Right kidney (tissue), 1 donor: ENCODE results near the gene HERC3.

ENCODE experiments used
- DNase-seq: peaks from one replicate; pipeline ENCODE4 v3.0.0-alpha.2; 2016

Gene HERC3

GRCh38 chr4:88720451-88721428 is 128.5 kb downstream of the HERC3 start:
- DNase-seq = no peak

GRCh38 chr4:88722276-88722780 is 130.0 kb downstream of the HERC3 start:
- no peak for DNase-seq

- no peak for DNase-seq
Measured at GRCh38 chr4:88722828-88723227, 130.5 kb downstream of the HERC3 start.

GRCh38 chr4:88724406-88724805 is 132.1 kb downstream of the HERC3 start:
- no peak for DNase-seq

GRCh38 chr4:88725143-88725542 is 132.9 kb downstream of the HERC3 start:
- DNase-seq = no peak

- DNase-seq = no peak
Measured at GRCh38 chr4:88725986-88726385, 133.7 kb downstream of the HERC3 start.

- no peak for DNase-seq
Measured at GRCh38 chr4:88728146-88728545, 135.9 kb downstream of the HERC3 start.

- DNase-seq = no peak
Measured at GRCh38 chr4:88729146-88729760, 137.0 kb downstream of the HERC3 start.

GRCh38 chr4:88730811-88731210 is 138.5 kb downstream of the HERC3 start:
- no peak for DNase-seq

- no peak for DNase-seq
Measured at GRCh38 chr4:88731381-88731780, 139.1 kb downstream of the HERC3 start.

GRCh38 chr4:88732714-88733368 is 140.6 kb downstream of the HERC3 start:
- no peak for DNase-seq

- DNase-seq = no peak
Measured at GRCh38 chr4:88734403-88734949, 142.2 kb downstream of the HERC3 start.

GRCh38 chr4:88735564-88735963 is 143.3 kb downstream of the HERC3 start:
- no peak for DNase-seq

GRCh38 chr4:88736264-88736663 is 144.0 kb downstream of the HERC3 start:
- DNase-seq = no peak

GRCh38 chr4:88737307-88737941 is 145.1 kb downstream of the HERC3 start:
- DNase-seq = peak; percentile 69

GRCh38 chr4:88738180-88738579 is 145.9 kb downstream of the HERC3 start:
- DNase-seq = no peak

GRCh38 chr4:88742561-88742960 is 150.3 kb downstream of the HERC3 start:
- DNase-seq = no peak

GRCh38 chr4:88743696-88744095 is 151.4 kb downstream of the HERC3 start:
- no peak for DNase-seq

GRCh38 chr4:88744609-88745008 is 152.3 kb downstream of the HERC3 start:
- no peak for DNase-seq

GRCh38 chr4:88745175-88745574 is 152.9 kb downstream of the HERC3 start:
- DNase-seq = no peak

- no peak for DNase-seq
Measured at GRCh38 chr4:88745581-88746163, 153.4 kb downstream of the HERC3 start.

- no peak for DNase-seq
Measured at GRCh38 chr4:88746206-88746605, 153.9 kb downstream of the HERC3 start.
